GM18868 (cell line): ENCODE measurements around the gene PRF1.
"Not testable (repeated sequence)": the region's sequence is repeated elsewhere in the genome, so short reads cannot be mapped to it uniquely, and the experiment has no call there.

ENCODE experiments used
- ATAC-seq: cut with Tn5 transposase; IDR thresholded peaks from one replicate; pipeline ENCODE4 v1.9.1; 2021; ENCODE audit warnings: mild to moderate bottlenecking, moderate library complexity; ENCODE audit not compliant: unreplicated experiment

Gene PRF1

DNA sequence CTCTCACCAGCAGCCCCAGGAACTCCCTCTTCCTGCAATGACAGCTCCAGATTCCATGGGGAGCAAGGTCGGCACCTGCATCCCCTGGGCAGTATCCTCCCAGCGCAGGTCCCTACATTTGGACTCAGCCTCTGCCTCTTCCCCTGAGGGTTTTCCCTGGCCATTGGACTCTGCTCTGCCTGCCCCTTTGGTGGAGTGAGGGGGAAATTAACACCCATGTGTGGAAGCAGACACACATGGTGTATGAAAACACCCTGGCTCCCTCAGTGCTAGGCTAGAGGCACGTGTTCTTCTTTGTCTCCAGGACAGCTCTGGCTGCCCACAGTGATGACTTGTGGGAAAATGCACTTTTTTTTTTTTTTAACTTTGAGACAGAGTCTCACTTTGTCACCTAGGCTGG, 8.4 kb downstream of the PRF1 start:
- ATAC-seq, result no peak

DNA sequence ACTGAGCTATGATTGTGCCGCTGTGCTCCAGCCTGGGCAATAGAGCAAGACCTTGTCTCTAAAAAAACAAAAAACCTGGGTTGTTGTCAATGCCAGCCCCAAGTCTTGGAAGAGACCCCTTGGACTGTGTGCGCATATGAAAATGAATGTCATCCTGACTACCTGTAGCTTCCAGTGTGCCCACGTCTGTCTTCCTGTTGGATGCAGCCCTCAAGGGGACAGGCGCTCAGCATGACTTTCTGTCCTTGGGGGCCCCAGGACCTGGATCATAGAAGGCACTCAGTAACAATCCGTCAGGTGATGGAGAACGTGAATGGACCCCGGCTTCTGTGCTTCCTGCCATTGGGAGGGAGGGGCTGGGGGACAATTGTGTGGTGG, 9.0 kb downstream of the PRF1 start:
- no peak for ATAC-seq

DNA sequence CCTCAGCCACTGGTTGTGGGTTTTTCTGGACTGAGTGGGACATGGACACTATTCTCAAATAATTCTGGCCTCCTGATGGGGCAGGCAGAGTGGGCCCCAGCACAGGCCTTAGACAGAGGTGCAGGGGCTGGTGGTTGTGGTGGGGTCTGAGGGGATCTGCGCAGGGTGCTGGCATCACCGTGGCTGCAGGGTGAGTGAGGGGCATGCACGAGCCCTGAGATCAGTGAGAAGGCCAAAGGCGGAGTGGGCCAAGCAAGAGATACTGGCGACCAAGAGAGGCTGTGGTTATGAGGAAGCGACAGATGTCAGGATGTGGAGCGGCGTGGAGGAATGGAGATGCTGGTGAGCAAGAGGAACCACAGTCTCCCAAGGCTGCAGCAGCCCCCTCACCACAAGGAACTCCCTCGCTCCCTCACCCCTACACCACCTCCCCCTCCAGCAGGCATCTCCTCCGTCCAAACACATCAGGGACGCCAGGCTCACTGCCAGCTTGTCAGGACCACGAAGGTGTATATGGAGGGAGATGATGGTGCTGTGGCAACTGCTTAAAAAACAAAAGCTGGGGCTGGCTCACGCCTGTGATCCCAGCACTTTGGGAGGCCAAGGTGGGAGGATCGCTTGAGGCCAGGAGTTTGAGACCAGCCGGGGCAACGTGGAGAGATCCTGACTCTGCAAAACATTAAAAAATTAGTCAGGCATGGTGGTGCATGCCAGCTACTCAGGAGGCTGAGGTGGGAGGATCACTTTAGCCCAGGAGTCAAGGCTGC, 9.6 kb downstream of the PRF1 start:
- ATAC-seq, result no peak

DNA sequence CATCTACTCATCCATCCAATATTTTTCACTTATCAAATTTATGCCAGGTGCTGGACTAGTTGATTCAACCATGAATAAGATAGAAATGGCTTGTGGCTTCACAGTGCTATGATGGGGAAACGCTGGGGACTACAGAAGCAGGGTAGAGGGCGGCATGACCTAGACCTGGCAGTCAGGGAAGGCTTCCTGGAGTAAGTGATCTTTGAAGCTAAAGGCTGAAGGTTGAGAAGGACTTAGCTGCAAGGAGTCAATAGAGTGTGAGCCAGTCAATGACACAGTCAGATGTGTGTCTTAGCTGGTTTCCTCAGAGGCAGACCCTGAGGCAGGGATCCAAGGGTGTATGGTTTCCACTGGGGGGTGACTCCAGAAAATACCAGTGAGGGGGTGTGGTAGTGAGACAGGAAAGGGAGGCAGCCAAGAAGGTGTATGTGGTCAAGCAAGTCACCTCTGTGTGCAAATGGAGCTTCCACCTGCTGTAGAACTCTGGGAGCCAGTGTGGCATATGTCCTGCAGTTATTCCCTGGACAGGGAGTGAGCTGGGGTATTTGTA, 10.3 kb downstream of the PRF1 start:
- ATAC-seq, result no peak

DNA sequence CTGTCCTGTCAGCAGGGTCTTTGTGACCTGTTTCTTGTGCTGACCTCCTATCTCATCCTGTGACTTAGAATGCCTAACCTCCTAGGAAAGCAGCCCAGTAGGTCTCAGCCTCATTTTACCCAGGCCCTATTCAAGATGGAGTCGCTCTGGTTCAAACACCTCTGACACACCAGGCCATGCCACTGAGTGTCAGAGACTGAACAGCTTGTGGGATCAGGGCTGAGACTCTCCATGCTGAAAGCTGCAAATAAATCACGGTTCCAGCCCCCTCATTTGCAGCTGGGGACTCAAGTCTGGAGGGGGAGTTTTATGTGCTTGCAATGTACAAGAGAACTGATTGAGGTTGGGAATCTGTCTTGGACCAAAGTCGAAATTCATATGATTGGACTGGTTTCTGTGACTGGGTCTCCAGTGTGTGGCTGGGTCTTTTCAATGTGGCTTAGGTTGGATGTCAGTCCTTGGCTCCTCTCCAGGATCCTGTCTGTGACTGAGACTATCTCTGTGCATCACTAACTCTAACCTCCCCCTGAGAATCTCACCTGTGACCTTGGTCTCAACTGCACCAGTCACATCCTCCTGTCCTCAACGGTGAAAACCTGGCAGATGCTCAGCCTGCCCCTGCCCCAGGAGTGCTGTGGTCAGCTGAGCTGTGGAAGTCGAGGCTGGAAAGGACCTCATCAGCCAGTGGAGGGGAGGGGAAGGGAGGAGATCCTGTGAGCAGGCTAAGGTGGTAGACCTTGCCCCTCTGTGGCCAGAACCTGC, 11.7 kb downstream of the PRF1 start:
- ATAC-seq, result no peak

DNA sequence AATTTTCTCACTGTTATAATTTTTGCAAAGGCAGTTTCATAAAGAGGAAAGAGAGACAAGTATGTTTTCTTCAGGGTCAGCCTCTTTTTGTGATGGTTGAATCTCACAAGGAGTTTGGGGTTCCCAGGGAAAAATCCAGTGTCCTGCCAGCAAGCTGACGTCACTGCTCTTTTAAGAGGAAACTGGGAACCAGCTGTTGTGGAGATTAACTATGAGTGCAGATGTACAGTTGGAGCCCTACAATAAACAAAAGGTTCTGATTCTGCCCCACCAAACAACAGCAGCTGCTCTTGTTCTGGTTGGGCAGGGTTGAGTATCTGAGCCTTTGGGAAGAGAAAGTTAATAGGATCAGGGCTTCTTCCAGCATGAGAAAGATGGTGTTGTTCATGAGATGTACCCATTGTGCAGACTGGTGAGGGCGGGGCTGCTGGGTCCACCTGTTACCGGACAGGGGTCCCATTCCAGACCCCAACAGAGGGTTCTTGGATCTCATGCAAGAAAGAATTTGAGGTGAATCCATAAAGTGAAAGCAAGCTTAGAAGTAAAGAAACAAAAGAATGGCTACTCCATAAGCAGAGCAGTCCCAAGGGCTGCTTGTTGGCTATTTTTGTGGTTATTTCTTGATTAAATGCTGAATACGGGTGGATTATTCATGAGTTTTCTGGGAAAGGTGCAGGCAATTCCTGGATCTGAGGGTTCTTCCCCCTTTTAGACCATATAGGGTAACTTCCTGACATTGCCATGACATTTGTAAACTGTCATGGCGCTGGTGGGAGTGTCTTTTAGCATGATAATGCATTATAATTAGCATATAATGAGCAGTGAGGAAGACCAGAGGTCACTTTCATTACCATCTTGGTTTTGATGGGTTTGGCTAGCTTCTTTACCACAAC, 12.5 kb downstream of the PRF1 start:
- no peak for ATAC-seq

DNA sequence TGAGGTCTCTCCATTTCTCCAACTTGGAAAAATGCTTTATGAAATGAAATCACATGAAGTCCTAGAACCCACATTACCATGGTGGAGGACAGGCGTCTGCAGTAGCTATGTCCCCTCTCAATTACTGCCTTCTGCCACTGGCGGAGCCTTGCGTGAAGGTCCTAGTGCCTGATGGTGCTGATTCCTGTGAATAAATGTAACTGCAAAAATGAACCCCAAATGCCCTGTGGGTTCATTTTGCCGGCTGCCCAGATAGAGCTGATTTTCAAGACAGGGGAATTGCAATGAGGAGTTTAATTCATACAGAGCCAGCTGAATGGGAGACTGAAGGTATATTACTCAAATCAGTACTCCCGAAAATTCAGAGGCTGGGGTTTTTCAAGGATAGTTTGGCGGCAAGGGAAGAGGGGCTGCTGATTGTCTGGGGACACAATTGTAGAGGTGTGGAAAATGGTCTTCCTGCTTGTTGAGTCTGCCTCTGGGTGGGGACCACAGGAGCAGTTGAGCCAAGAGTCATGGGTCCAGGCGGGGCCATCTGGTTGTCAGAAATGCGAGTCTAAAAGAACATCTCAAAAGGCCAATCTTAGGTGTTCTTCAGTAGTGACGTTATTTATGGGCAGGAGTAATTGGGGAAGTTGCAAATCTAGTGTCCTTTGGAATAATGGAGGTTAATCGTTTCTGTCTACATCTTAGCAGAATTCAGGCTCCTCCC, 13.5 kb downstream of the PRF1 start:
- no peak for ATAC-seq

DNA sequence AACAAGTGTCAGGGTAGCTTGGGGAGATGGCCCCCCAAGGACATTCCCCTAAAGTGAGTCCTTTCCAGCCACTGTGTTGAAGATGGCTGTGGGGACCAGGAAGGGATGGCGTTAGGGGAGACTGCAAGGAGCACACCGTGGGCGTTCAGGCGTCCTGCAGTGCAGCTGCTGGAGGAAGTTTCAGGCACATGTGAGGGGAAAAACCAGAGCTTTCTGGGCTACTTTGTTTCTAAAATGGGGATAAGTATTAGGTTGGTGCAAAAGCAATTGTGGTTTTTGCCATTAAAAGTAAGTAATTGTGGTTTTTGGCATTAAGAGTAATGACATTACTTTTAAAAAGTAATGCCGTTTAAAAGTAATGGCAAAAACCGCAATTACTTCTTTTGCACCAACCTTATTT, 14.3 kb downstream of the PRF1 start:
- ATAC-seq, result no peak

DNA sequence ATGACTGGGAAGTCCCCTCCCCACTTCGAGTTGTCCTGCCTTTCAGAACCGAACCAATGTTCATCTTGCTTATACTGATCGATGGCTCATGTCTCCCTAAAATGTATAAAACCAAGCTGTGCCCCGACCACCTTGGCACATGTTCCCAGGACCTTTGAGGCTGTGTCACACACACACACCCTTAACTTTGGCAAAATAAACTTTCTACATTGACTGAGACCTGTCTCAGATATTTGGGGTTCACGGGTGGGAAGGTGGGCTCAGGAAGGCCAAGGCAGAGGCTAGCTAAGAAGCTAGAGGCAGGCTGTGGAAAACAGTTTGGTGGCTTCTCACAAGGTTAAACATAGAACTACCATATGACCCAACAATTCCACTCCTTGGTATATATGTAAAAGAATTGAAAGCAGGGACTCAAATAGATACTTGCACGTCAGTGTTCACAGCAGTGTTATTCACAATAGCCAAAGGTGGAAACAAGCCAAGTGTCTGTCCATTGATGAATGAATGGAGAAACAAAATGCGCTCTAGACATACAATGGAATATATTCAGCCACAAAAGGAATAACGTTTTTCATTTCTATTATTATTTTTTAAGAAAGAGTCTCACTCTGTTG, 15.4 kb downstream of the PRF1 start:
- ATAC-seq, result peak; percentile 56

DNA sequence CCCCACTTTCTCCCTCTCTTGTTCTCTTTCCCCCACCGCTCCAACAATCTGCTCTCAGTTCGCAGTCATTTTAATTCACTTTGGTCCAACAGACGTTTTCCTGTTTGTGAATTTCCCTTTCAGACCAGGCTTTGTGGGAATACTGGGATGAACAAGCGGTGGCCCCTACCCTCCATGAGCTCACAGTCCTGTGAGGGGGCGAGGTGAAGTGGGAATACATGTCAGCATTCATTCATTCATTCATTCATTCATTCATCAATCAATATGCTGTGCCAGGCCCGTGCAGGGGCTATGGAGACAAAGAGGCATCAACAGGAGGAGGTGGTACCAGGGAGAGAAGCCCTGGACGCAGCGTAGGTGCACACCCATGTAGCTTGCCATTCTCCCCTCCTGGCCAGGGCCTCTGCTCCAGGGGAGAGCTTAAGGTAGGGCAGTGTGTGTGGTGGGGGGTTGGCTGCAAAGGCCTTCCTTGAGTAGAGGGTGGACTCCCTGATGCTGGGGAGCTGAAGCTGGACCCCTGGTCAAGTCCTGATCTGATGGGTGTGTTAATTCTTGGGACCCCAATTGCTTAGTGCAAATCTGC, 16.1 kb downstream of the PRF1 start:
- ATAC-seq, result no peak

DNA sequence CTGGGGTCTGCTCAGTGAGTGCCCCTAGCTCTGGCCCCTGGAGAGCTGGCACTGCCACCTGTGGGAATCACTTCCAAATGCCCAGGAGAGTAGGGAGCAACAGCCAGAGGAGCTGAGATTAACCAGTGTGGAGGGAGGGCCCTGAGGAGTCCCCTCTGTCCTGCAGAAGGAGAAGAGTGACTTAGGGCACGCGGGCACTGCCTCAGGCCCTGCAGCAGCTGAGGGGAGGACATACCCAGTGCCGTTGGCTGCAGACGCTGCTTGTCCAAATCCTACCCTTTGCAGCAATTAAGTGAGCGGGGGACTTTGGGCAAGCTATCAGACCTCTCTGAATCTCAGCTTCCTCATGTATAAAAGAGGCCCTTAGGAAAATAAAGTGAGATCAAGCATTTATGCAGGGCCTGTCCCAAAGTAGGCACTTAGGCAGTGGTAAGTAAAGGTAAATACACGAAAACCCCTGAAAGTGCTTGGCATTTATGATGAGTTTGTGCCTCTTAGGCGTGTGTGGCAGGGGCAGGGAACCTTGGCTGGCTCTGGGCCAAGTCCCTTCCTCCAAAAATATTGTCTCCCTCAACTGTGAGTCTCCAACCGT, 16.9 kb downstream of the PRF1 start:
- no peak for ATAC-seq

DNA sequence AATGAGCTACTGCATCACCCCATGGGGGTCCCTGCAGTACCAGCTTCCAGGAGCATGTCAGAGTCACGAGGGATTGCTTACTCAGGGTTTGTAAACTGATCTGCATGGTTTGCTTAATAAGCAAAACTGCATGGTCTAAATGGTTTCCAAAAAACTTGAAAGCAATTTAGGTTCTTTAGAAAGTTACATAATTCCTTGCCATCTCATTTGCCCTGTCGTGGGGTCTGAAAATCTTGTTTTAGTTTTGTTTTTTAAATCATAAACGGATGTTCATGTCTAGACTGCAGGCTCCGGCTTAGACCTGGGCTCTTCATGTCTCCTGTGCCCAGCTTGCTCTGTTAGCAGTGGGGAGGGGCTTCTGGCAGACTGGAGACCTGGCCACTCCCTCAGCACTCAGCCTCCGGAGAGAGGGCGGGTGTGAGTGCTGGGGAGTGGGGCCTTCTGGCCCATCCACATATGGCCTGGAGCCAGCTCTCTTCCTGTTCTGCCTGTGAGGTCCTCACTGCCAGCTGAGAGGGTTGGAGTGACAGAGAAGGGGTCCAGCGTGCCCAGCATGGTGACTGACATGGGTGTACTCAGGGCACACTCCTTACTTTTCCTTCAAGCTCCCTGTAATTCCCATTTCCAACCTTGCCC, 17.5 kb downstream of the PRF1 start:
- ATAC-seq, result no peak

DNA sequence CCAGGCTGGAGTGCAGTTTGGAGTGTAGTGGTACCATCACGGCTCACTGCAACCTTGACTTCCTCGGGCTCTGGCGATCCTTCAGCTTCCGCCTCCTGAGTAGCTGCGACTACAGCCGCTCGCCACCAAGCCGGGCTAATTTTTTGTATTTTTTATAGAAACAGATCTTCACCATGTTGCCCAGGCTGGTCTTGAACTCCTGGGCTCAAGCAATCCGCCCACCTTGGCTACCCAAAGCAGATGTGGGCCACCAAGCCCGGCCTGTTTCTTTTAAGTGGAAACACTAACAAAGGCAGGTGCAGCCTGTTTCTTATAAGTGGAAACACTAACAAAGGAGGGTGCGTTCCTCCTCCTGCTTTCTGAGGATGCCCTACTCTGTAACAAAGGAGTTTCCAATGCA, 18.2 kb downstream of the PRF1 start:
- ATAC-seq, result no peak

DNA sequence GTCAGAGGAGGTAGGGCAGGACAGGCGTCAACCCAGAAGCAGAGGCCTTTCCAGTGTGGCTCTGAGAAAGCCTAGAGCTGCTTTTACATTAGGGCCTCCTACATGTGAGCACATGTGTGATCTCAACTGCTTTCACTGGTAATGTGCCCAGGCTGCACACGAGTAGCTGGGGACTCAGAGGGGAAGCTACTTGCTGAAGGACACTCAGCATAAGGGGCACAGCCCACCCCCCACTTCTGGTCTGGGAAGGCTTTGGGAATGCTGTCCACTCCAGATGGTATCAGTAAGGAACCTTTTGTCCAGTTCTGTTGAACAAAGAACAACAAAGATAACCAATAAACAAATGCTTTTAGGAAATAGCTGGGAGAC, 18.9 kb downstream of the PRF1 start:
- ATAC-seq, result no peak

DNA sequence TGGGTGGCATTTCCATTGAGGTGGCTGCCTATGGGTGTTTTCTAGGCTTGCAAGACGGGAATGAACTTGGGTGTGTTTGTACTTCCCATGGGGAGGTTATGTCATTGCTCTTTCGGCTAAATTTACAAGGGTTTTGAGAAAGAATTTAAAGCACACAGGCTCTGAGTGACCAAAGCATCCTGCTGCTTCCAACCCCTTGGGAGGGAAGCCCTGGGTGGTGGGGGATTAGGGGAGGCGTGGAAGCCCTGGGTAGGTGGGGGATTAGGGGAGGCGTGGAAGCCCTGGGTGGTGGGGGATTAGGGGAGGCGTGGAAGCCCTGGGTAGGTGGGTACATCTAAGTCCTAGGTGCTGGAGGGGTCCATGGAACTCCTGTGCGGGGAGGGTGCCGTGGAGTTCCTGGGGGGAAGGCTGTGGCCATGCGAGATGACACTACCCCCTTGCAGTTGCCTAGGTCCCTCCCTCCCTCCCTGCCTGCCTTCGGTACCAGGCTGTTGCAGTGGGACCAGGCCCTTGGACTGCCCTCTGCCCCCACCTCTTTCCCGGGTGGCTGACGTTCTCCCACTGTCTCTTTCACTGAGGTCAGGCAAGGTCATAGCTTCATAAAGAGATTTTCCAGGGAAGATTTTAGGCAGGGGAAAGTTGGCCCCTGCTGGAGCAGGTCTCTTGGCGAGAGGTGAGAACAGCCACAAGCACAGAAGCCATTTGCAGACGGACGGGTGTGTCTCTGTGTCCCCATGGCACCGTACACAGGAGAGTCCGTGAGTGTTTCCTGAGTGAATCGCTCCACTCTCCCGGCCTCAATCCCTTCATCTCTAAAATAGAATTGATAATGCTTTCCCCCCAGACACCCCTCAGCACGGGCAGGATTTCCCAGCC, 19.5 kb downstream of the PRF1 start:
- no peak for ATAC-seq

DNA sequence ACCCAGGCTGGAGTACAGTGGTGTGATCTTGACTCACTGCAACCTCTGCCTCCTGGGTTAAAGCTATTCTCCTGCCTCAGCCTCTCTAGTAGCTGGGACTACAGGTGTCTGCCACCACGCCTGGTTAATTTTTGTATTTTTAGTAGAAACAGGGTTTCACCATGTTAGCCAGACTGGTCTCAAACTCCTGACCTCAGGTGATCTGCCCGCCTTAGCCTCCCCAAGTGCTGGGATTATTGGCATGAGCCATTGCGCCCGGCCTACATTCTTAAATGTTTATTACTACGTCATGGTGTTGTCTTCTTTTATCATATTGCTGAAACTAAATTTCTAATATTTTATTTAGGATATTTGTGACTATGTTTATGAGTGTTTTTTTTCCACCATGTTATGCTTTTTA, 21.4 kb downstream of the PRF1 start:
- ATAC-seq, result not testable (repeated sequence)

DNA sequence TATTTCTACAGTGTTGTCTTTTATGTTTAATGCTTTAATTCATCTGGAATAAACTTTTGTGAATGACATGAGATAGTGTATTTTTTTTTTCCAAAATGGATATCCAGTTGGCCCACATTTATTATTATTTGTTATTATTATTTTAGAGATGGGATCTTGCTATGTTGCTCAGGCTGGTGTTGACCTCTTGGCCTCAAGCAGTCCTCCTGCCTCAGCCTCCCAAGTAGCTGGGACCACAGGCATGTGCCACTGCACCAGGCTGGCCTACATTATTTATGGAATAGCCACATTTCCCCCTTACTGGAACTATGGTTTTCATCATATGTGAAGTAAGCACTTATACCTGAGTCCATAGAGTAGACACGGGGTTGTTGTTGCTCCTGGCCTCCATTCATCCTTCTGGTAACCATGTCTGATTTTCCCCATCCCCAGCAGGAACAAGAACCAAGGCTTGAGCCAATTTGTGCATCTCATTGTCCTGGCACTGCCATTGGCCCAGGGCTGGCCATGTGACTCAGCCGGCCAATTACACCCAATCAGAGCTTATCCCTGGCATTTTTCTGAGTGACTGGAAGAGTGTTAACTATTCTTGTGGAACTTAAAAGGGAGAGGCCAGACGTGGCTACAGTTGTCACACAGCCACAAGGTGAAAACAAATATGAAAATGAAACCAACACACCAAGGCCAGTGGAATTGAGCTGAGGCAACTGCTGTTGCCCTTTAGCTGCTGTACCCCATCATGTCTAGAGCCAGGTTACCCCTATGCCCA, 23.1 kb downstream of the PRF1 start:
- ATAC-seq, result no peak
